HG02885 (cell line): Measurements from ENCODE around the gene GMIP.

Experiments used
- ATAC-seq: cut with Tn5 transposase; IDR thresholded peaks from one replicate; pipeline ENCODE4 v1.9.1; 2021; ENCODE audit warnings: mild to moderate bottlenecking; ENCODE audit not compliant: unreplicated experiment, poor library complexity

GMIP gene

DNA sequence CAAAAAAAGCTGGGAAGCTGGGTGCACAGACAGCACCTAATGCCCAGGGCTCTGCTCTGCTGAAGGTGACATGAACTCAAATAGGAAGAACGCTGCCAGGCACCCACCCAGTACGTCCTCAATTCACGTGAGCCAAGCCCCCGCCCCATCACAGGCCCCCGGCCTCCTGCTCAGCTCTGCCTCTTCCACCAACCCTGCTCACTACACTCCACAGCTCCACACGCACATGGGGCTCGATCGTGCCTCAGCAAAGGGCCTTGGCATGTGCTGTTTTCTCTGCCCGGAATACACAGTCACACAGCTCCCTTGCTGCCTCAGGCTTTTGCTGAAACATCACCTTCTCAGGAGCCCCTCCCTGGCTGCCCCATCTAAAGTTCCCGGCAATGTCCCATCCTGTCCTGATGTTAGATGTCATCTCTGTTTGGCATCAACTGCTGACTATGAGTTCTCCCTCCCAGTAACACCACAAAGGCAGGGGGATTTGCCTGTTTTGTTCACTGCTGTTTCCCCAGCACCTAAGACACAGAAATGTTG, 17.8 kb upstream of the GMIP start:
- no peak for ATAC-seq

DNA sequence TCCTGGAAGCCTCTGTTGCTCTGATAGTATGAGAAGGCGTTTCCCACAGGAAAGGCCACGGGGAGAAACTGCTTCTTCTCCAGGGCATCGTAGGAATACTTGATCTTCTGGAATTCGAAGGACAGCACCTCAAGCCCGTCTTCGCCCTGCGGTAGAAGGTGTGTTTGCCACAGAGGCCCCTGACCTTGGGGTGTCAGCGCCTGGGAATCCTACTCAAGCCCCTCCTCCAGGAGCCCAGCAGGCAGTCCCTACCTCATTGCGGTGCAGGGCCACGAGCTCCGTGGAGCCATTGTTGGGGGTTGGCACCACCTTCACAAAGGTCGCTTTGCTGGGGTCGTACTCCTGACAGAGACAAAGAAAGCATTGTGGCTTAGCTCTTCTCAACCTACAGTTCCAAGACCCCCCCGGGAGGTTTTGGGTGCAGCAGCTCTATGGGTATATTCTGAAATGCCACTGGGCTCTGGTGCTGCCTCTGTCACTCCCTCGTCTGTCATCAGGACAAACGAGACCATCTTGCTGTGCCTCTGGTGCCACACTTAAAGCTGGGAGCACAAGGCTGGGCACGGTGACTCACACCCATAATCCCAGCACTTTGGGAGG, 16.3 kb upstream of the GMIP start:
- ATAC-seq = no peak

DNA sequence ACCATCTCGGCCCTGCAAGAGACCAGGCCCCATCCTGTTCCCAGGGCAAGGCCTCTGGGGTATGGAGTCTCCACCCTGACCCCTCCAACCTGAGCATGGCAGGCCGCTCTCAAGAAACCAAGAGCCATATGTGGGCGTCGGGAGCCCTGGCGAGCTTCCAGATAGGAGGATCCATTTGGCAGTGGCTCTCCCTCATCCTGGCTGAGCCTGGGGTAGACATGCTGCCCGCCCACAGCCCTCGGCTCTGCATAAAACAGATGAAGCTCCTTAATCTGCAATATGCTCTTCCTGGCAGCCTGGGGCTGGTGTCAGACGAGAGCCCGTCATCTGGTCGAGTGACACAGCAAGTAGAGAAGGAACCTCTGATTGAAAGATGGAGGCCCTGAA, 13.9 kb upstream of the GMIP start:
- no peak for ATAC-seq

DNA sequence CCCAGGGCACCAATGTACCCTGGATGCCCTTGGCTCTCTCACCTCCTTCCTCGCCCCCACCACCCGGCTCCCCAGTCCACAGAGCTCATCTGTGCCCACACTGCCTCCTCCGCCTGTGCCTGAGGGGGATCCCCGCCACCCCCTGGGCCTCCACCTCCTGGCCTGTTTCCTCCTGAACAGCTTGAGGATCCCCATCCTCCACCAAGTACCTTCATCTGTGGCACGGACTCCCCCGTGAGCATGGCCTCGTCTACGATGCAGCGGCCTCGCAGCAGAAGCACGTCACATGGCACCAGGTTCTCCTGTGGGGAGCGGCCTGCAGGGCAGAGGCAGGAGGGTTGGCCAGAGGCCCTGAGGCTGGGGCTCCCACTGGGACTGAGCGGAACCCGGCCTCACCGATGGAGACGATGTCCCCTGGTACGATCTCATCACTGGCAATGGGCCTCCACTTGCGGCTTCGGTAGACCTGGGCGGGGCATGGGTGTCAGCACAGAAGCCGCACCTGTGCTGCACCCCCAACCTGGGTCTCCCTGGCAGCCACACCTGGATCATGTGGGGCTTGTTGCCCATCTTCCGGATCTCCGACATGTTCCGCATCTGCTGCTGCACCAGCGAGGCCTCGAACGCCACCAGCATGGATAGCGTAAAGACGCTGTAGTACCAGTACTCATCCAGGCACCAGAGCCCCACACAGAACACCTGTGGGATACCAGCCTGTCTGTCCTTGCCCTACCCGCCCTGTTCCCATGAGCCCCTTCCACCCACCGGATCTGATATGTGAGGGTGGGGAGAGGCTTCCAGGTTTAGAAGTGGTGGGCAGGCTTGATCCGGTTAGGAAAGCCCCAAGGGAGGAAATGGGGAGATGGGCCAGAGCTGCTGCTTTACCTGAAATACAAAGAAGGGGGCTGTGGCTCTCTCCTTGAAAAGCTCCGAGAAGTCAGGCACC, 13.3 kb upstream of the GMIP start:
- no peak for ATAC-seq

DNA sequence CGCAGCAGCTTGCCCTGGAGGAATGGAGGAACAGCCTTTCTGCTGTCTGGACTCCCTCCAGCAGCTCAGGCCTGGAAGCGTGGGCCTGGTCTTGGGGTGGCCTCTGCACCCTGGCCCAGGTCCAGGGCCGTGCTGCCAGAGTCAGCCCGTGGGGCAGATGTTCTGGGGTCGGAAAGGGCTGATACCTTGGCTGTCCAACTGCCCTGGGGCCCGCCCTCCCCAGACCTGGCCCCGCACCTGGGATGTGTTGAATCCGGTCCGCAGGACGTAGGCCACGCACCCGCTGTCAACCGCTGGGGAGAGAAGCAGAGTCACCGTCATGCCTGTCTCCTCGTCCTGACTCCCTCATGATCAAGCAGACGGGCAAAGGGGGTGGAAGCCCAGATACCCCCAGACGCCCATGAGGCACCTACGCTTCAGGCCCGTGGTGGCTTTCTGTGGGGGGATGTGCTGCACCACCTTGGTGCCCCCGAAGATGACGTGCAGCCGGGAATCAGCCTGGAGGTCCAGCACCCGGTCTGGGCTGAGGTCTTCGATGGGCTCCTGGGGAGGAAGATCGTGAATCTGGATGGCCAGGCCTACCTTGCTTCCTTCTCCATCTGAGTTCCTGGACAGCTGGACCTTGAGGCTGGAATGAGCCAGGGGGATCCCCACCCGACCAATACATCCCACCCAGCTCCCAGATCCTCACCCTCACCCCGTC, 12.3 kb upstream of the GMIP start:
- ATAC-seq = no peak

DNA sequence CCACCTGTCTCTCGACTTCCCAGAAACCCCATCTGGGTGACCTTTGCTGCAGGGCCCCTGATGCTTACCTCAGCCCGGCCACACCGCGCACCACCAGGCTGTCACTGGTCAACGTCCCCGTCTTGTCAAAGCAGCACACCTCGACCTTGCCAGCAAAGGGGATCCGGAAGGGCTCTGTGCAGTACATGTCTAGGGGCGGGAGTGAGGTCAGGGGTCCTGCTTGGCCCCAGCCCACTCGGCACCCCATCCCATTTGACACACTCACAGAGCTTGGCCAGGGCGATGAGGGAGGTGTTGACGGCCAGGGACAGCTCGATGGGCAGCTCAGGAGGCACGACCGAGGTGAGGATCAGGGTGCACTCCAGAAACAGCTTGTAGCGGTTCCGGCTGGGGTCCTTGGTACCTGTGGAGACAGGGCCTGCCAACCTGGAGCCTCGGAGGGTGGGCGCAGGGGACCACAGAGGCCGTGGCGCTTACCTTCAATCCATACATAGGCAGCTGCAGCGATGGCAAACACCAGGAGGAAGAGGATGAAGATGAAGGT, 11.7 kb upstream of the GMIP start:
- ATAC-seq = no peak

DNA sequence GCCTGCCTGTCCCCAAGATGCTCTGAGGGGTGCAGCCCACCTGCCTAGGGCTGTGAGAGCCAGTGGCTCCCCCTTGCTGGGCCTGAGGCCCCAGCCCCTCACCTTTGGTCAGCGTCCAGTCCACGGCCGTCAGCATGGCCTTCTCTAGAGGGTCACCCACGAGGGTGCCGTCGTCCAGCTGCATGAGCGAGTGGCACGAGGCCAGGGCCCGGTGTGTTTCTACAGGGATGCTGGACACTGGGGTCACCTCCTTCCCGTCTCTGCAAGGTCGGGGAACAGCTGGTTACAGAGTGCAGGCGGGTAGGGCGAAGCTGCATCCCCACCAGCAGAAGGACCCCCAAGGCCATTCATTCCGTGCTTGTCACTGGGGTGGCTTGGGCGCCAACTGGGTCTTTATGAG, 11.0 kb upstream of the GMIP start:
- no peak for ATAC-seq

DNA sequence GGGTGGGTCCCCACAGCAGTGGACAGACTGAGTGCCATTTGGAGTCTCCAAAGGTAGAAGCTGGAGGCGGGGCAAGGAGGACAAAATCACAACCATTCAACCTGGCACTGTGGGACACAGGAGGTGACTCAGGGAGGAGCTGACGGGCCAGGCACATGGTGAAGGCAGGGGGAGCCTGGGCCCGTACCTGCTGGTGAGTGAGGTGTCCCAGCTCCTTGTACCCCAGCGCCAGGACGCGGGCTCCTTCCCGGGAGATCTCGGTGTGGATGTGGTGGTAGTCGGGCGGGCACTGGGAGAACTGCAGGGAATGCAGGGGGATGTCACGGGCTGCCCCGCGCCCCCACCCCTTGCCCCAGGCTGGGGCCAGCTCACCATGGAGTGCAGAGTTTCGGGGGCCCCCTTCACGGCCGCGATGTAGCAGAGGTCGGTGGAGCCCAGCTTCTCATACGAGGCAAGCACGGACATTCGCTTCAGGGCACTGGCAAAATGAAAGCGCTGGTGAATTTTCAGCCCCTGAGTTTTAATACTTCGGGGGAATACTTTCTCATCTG, 10.2 kb upstream of the GMIP start:
- ATAC-seq = no peak

DNA sequence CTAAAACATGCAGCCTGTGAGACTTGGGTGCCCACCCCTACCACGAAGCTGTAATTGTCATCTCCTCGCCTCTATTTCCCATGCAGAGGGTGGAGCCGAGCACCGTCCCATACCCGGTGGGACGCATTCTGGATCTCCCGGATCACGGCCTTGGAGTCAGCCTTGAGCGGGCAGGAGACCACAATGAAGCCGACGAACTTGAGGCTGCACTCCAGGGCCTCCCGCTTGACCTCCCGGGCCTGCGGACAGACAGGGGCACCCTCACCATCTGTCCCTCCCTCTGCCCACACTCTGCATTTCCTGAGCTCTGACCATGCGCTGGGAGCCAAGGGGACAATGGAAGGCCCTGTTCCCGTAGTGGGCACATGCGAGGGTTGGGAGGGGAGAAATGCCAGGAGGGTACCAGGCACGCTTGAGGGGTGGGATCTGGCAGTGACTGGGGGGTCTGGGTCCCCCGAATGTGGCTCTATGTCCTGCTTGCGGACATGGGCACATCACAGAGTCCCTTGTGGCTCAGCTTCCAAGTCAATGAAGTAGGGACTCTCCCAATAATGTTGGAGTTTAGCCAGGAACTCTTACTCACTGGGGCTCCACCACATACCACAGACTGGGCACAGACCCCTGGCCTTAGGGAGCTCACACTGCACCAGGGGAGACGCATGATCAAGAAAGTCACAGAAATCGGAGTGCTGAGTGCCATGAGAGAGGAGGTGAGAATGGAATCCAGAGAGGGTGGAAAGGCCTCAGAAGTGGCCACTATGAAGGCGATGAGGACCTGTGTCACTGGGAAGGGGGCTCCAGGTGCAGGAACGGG, 9.2 kb upstream of the GMIP start:
- no peak for ATAC-seq

DNA sequence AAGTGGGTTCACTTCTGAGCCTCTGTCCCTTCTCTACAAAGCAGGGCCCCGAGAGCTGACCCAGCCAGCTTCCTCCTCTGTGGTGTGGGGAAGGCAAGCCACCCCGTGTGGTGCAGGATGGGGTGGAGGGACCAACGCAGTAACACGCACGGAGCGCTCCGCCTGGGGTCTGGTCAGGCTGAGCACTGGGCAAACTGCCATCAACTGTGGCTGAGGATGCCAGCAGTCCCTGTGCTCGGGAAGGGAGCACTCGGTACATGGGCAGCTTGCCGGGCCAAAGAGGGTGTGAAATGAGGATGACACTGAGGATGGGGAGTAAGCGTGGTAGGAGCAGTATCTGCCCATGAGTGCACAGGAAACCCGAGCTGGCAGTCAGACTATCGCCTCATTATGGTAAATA, 7.6 kb upstream of the GMIP start:
- no peak for ATAC-seq

DNA sequence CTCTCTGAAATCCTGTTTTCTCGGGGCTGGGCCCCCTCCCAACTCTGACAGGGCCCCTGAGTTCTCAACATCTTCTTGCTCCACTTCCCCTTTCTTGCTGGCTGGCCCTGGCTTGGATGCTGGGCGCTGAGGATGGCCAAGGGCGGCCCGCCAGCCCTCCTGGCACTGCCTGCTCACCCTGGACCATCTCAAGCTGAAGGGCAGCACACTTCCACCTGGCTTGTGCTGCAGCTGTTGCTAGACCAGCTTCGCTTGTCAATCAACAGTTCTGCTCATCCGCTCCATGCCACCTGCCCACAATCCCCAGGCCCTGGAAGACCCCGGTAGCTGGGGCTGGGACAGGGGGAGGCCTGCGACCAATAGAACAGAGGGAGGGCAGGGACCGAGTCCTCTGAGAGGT, 6.9 kb upstream of the GMIP start:
- ATAC-seq = no peak

DNA sequence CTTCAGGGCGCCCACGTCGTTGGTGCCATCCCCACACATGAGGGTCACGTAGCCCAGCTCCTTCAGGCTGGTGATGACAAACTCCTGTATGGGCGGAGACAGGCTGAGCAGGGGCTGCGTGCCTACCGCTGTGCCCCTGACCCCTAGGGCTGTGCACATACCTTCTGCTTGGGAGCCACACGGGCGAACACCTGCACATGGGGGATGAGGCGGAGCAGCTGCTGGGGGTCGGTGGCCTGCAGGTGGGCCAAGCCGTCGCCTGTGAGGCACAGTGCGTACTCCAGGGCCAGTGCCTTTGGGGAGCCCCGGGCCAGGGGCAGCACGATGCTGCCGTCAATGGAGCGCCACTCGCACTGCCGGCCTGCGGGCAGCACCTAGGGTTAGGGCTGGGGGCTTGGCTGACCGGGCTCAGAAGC, 6.1 kb upstream of the GMIP start:
- no peak for ATAC-seq

DNA sequence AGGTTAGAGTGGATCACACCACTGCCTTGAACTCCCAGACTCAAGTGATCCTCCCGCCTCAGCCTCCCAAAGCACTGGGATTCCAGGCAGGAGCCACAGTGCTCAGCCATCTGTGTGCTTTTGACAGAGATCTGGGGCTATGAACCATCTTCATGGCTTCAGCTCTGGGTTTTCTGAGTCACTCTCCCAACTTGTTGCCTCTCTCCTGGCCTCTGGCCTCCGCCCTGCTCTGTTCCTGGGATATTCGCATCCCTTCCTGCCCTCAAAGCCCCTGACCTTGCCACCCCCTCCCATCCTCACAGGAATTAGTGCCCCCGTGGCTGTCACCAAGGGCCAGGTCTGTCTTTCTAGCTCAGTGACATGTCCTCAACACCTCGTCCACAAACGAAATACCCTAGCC, 5.7 kb upstream of the GMIP start:
- no peak for ATAC-seq

DNA sequence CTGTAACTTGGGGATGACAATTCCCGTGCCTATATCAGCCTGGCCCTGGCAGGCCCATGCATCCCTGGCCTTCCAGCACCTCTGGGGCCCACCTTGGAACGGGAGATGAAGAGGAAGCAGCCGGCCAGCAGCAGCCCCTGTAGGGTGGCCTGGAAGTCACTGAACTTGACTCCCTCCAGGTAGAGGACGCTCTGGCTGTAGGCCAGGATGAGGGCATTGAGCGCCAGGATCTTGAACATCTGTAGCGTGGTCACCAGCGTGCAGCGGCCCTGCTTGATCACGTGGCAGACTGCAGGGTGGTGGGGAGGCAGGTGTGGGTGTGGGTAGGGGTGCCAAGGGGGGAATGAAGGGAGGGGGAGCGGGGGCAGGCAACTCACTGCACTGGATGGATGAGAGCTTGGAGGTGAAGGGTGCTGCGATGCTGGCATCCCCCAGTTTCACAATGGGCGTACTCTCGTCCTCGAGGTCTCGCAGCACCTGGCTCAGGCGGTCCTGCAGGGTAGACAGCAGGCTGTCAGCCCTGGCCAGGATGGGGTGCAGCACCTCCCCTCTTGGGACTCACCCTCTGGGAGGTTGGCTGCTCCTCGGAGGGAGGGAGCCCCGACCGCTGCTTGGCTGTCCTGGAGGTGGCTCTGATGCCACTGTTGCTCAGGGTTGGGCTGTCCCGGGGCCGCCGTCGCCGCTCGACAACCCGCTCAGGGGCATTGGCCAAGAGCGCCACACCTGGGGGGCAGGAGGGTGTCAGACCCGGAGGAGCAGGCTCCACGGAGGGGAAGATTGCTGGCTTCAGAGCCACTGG, 3.8 kb upstream of the GMIP start:
- no peak for ATAC-seq

DNA sequence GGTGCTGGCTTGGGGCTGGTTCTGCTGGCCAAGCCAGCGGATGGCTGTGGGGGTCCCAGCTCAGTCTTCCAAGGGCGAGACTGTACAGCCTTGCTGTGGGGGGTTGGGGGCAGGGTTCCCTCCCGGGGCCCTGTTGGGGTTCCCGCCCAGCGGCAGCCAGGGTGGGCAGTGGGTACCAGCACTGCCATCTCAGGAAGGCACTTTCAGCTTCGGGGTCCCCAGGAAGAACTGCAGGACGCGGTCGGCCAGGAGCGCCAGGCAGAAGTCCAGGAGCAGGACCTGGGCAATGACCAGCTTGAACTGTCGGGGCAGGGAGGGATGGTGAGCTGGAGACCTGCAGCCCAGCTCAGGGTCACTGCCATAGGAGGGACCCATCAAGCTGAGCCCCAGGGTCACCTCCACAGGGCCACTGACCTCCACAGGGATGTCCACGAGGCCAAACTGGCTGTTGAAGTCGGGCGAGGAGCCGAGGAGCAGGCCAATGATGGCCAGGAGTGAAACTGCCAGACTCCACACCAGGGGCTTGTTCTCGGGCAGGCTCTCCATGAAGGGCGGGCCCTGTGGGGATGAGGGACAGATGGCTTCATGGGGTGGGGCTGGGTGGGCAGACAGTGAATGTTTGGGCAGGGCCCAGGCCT, 1.9 kb upstream of the GMIP start:
- ATAC-seq = no peak

DNA sequence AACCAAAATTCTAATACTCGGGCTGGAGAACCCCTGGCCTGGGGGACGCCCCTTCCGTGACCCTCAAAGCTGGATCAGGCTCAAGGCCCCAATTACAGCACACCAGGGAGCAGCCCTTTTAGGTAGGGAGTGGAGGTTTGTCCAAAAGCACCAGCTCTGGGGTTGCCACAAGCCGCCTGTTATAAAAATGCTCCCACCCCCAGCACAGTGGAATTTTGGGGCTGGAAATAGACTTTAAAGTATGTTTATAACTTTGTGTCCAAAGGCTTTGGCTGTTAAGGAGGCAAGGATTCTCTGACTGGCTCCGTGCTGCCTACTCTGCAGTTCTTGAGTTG, 564 bp upstream of the GMIP start:
- no peak for ATAC-seq

DNA sequence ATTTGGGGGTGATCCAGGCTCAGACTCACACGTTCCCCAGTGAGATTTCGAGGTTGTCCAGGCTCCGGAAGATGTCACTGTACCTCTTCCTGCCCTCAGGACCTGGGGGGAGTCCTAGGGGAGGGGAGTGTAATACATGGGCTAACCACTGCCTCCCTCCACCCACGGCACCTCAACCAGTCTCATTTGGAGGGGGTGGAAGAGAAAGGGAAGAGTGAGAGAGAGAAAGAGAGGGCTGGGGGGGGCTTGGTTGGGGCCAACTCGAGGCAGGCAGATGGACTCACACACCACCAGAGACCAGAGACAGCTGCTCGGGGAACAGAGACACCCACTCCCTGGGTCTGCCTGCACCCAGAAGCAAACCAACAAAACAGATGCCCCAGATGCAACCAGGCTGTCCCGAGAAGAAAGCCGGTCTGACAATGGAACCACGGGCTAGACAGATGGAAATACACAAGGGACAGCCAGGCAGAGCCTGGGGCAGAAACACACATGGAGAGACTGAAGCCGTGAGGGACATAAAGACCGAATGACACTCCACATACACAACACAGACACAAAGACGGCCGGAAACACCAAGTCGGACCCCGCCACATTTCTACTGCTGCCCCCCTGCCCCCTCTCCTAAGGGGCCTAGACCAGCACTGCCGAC, 825 bp downstream of the GMIP start:
- peak; percentile 35 for ATAC-seq
